ENCODE measurements around the gene SYNE1. TPM values are rescaled to one million over a fixed set of nuclear protein-coding genes. Genes with fewer than 3 reads are reported as not detected.
A peak's percentile ranks its signal among the peaks of the same experiment; 100 is the strongest.

SYNE1 gene
- total and polyA plus RNA-seq, 2 of the 8 experiments (the other 6 are each of a cell fraction or from before 2014, with no cell fraction given) = 2.8 to 5.5 TPM

DNA sequence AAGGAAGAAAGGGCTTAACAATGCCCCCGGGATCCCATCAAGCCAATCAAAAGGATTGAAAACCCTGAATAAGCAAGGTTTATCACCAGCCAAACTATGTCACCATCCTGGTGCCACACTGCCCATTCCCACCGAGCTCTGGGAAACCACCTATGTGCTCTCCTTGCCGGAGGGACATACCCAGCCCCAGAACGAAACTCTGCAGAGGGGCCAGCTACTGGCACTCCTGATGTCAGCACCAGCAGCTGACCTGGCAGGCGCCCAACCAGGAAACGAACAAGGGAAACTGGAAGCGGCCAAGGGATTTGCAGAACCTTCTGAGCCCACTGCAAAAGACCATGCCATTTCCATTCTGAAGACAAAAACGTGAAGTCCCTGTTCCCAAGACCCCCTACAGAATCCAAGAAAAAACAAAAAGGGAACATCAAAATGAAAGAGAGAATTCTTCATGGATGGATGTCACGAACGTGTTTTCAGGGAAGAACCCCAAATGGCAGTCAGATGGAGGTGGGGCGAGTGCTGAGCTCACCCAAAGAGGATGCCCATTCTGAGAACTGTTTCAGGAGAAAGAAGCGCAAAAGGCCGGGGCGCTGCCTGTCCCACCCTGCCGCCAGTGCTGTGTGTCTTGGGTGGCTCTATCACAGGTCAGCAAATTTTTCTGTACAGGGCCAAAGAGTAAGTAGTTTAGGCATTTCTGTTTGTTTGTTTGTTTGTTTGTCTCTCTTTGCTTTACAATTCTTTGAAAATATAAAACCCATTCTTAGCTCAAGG is 524.5 kb downstream of the SYNE1 start:
- no peak for DNase-seq (ENCODE audit: low read depth in 1 of 2, low spot score in 2 of 2)
- CTCF ChIA-PET (ENCODE audit: partially characterized antibody) = interaction anchor here (1.5 to 4.0 kb wide), 5 partner anchors 11 to 437 kb away, joined by 4 to 26 read pairs (median 10); no protein-coding TSS in a partner anchor
- no peak overlapping the region for H2BK5ac ChIP-seq (ENCODE audit: low read depth, low read length)
- TF ChIP-seq, protein P1, sequence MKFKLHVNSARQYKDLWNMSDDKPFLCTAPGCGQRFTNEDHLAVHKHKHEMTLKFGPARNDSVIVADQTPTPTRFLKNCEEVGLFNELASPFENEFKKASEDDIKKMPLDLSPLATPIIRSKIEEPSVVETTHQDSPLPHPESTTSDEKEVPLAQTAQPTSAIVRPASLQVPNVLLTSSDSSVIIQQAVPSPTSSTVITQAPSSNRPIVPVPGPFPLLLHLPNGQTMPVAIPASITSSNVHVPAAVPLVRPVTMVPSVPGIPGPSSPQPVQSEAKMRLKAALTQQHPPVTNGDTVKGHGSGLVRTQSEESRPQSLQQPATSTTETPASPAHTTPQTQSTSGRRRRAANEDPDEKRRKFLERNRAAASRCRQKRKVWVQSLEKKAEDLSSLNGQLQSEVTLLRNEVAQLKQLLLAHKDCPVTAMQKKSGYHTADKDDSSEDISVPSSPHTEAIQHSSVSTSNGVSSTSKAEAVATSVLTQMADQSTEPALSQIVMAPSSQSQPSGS (IDR thresholded peaks at IDR 0.05; ENCODE audit: low read length) = no peak
- TF ChIP-seq RBBP5 (IDR thresholded peaks at IDR 0.05; ENCODE audit: borderline replicate concordance, low read depth, low read length) (no peak), SP2 (IDR thresholded peaks at IDR 0.05; ENCODE audit: low read length) (no peak), POLR2AphosphoS5 (IDR thresholded peaks at IDR 0.05; ENCODE audit: low read depth, low read length) (no peak), KDM4A (IDR thresholded peaks at IDR 0.05; ENCODE audit: low read depth, low read length, severe bottlenecking) (no peak), EGR1 (IDR thresholded peaks at IDR 0.05; ENCODE audit: borderline replicate concordance, low read depth, low read length) (no peak), GTF2F1 (IDR thresholded peaks at IDR 0.05; ENCODE audit: borderline replicate concordance, low read depth, low read length) (no peak), CBX8 (IDR thresholded peaks at IDR 0.05; ENCODE audit: borderline replicate concordance, low read depth, low read length) (no peak), TAF1 (IDR thresholded peaks at IDR 0.05; ENCODE audit: low read depth, low read length) (no peak), HDAC6 (IDR thresholded peaks at IDR 0.05; ENCODE audit: low read depth, low read length) (no peak)

More for the DNA sequence above, 524.5 kb downstream of the SYNE1 start:
- POLR2A ChIA-PET (ENCODE audit: partially characterized antibody) = no interaction called here
- H3K9me3 ChIP-seq (ENCODE audit: insufficient read depth in 2 of 2, low read depth in 1 of 2, low read length in 1 of 2) = no peaks in the 10 kb centered on the region
- no peaks in the 10 kb centered on the region for H4K20me1 ChIP-seq (replicated peaks in 1 of 2; ENCODE audit: control insufficient read depth in 1 of 2, insufficient read depth in 2 of 2, low read length in 2 of 2)
- H3K56ac ChIP-seq (replicated peaks; ENCODE audit: insufficient read length, low read depth, low read length) = no peak overlapping the region
- H3K27me3 ChIP-seq (replicated peaks in 1 of 4; ENCODE audit: control insufficient read depth in 3 of 4, extremely low read depth in 1 of 4, insufficient read depth in 3 of 4, low read length in 3 of 4) = no peaks in the 10 kb centered on the region
- H3K27ac ChIP-seq (ENCODE audit: low read depth, low read length) = no peak overlapping the region
- no peak overlapping the region for H4K91ac ChIP-seq (replicated peaks; ENCODE audit: insufficient read length, low read length)
- no peak overlapping the region for H3K4me2 ChIP-seq (ENCODE audit: insufficient read depth in 1 of 2, low read depth in 2 of 2, low read length in 2 of 2)
- H3K23me2 ChIP-seq (ENCODE audit: low read depth, low read length) = no peaks in the 10 kb centered on the region
- no peak for FAIRE-seq
- H3K18ac ChIP-seq (ENCODE audit: extremely low read depth, low read length) = no peak overlapping the region
- 0 out of 2 replicates have a peak overlapping the region, but pooled peaks have one; percentile 45 for H2AFZ ChIP-seq (ENCODE audit: low read length)
- no peak overlapping the region for H3K4me3 ChIP-seq (ENCODE audit: extremely low read depth in 1 of 4, insufficient read depth in 2 of 4, low read depth in 3 of 4, low read length in 4 of 4)
- no peak overlapping the region for H2BK120ac ChIP-seq (replicated peaks; ENCODE audit: low read depth, low read length)
- no peak overlapping the region for H2AK5ac ChIP-seq (ENCODE audit: low read depth, low read length)
- 88% methylated on average over 15 of the region's 15 CpGs; no CpG with 5 or more reads in 1 of the 2 experiments for WGBS, 2 experiments (ENCODE audit: extremely low coverage in 1 of 2, insufficient coverage in 1 of 2, insufficient read length in 1 of 2, insufficient replicate concordance in 2 of 2, low coverage in 1 of 2, low lambda C conversion rate in 2 of 2, missing lambda C conversion rate in 1 of 2)
- H3K14ac ChIP-seq (ENCODE audit: insufficient read length) = no peak overlapping the region
- no peaks in the 10 kb centered on the region for H3K4me1 ChIP-seq (replicated peaks in 1 of 4; ENCODE audit: control insufficient read depth in 3 of 4, insufficient read depth in 4 of 4, low read length in 3 of 4)
- no peak overlapping the region for H3K23ac ChIP-seq (ENCODE audit: insufficient read length)
- H3K36me3 ChIP-seq (ENCODE audit: control insufficient read depth in 2 of 4, insufficient read depth in 4 of 4, low read length in 3 of 4) = no peaks in the 10 kb centered on the region
- H2BK20ac ChIP-seq (ENCODE audit: low read length) = no peak overlapping the region
- H2BK15ac ChIP-seq (ENCODE audit: low read length) = no peak overlapping the region
- H3K79me2 ChIP-seq (ENCODE audit: control insufficient read depth in 1 of 2, insufficient read depth in 2 of 2, low read length in 2 of 2) = no peaks in the 10 kb centered on the region
- H3K79me1 ChIP-seq (ENCODE audit: low read depth, low read length) = no peaks in the 10 kb centered on the region
- H4K8ac ChIP-seq (ENCODE audit: extremely low read depth, insufficient read depth, low read length) = no peak overlapping the region
- H2BK12ac ChIP-seq (ENCODE audit: low read depth, low read length) = no peak overlapping the region
- no peak overlapping the region for H3K4ac ChIP-seq (replicated peaks; ENCODE audit: insufficient read length, low read depth, low read length)
- H3K9ac ChIP-seq (replicated peaks in 1 of 4; ENCODE audit: extremely low read depth in 1 of 4, low read depth in 3 of 4, low read length in 3 of 4) = no peak overlapping the region
- H4K5ac ChIP-seq (ENCODE audit: insufficient read length, low read depth, low read length) = no peak overlapping the region

Data from H1 (cell line).